Measurements from ENCODE around the gene PSMB3. TPM values are rescaled to one million over a fixed set of nuclear protein-coding genes. Genes with fewer than 3 reads are reported as not detected.
"Not testable (repeated sequence)": the region's sequence is repeated elsewhere in the genome, so short reads cannot be mapped to it uniquely, and the experiment has no call there.

The PSMB3 gene
- total and polyA plus RNA-seq, 9 of the 15 experiments (the other 6 are each of a cell fraction or from before 2014, with no cell fraction given), result 460 to 2,775 (median 574) TPM

DNA sequence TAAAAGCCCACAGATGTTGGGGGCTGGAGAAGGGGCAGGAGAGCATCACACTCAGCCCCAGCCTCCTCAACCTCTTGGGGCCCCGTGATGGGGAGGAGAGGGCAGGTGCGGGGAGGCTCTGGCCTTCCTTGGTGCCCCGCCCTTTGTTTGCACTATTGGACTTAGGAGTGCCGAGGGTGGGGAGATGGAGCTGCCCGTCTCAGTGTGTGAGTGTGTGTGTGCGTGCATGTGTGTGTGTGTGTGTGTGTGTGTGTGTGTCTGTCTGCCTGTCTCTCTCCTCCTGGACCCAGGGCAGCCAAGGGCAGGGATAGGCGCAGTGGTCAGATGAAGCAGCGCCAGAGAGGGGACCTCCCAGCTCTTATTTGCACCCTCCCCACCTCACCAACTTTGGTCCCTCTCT, 26.4 kb upstream of the PSMB3 start:
- POLR2A ChIA-PET, result interaction anchor here (1.3 kb wide), 1 partner anchor 11 kb away, joined by 4 read pairs; no protein-coding TSS in a partner anchor
- WGBS (ENCODE audit: insufficient coverage, low coverage, missing lambda C conversion rate), result 39% methylated on average over 5 of the region's 8 CpGs
- H3K9me1 ChIP-seq (ENCODE audit: control insufficient read depth, insufficient read depth, low read length); H3K4me3 ChIP-seq; H3K9me3 ChIP-seq (replicated peaks; ENCODE audit: control insufficient read depth, insufficient read depth, low read depth, low read length); H3K27me3 ChIP-seq (ENCODE audit: control insufficient read depth in 2 of 2, insufficient read depth in 2 of 2, low read length in 2 of 2); BruUV-seq (replicated peaks); CTCF ChIA-PET (ENCODE audit: low intra/inter-chr PET ratio); H2AFZ ChIP-seq (ENCODE audit: low read depth, low read length); H3K9ac ChIP-seq (ENCODE audit: insufficient read depth in 1 of 2, low read depth in 2 of 2, low read length in 2 of 2); ATAC-seq; H4K20me1 ChIP-seq (replicated peaks; ENCODE audit: control insufficient read depth, insufficient read depth, low read length); H3K27ac ChIP-seq (ENCODE audit: extremely low read depth, low read depth, low read length); H3K4me2 ChIP-seq (ENCODE audit: insufficient read depth, low read length); FAIRE-seq; in situ Hi-C loops (cut with MboI); DNase-seq (ENCODE audit: extremely low read depth in 1 of 4, low spot score in 3 of 4); intact Hi-C loops (cut with micrococcal nuclease); H3K79me2 ChIP-seq (ENCODE audit: control insufficient read depth, insufficient read depth, low read length): not testable (repeated sequence)
- Histone ChIP-seq H3K4me1 (replicated peaks in 1 of 2; ENCODE audit: control insufficient read depth in 2 of 2, insufficient read depth in 2 of 2, low read length in 2 of 2) (peaks cover 32 to 60% of the 10 kb centered on the region in 2 experiments), H3K36me3 (ENCODE audit: control insufficient read depth, insufficient read depth, low read length) (peaks cover 30% of the 10 kb centered on the region; the same call in 2 of the 3 replicates)
- 0 out of 2 replicates have a peak, but pooled peaks have one; percentile 14 for TF ChIP-seq POLR2G (IDR thresholded peaks at IDR 0.05; ENCODE audit: low read depth, low read length)

DNA sequence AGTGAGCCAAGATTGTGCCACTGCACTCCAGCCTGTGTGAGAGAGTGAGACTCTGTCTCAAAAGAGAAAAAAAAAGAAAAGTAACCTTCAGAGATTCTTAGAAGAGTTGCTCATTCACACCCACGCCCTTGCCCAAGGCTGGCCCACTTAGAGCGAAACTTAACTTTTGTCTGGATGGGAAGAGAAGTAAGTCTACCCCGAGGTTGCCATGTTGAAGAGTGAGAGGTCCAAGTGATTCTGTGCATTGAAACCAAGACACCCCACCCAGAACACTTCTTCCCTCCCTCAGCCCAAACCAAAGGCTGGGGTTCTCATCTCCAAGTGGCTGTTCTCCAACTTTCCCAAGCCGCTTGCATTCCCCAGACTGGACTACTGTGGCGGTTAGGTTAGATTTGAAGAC, 24.8 kb upstream of the PSMB3 start:
- DNase-seq (ENCODE audit: extremely low read depth in 1 of 4, low spot score in 3 of 4) (no peak), FAIRE-seq (no peak), ATAC-seq (no peak)
- TF ChIP-seq SAP30 (IDR thresholded peaks at IDR 0.05; ENCODE audit: borderline replicate concordance, insufficient read depth, low read depth, low read length, poor library complexity, severe bottlenecking), result no peak
- TF ChIP-seq, protein P1, sequence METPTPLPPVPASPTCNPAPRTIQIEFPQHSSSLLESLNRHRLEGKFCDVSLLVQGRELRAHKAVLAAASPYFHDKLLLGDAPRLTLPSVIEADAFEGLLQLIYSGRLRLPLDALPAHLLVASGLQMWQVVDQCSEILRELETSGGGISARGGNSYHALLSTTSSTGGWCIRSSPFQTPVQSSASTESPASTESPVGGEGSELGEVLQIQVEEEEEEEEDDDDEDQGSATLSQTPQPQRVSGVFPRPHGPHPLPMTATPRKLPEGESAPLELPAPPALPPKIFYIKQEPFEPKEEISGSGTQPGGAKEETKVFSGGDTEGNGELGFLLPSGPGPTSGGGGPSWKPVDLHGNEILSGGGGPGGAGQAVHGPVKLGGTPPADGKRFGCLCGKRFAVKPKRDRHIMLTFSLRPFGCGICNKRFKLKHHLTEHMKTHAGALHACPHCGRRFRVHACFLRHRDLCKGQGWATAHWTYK (CRISPR knock-in tag; IDR thresholded peaks at IDR 0.05), result no peak
- TF ChIP-seq POLR2H (tag; IDR thresholded peaks at IDR 0.05; ENCODE audit: low read depth), result no peak
- no peak for TF ChIP-seq HIVEP1 (CRISPR knock-in tag; IDR thresholded peaks at IDR 0.05)
- TF ChIP-seq ZFP36 (IDR thresholded peaks at IDR 0.05; ENCODE audit: low read depth, low read length, partially characterized antibody), result no peak
- no peak for TF ChIP-seq BCL6 (CRISPR knock-in tag; IDR thresholded peaks at IDR 0.05)
- TF ChIP-seq SETDB1 (IDR thresholded peaks at IDR 0.05; ENCODE audit: low read length), result no peak
- TF ChIP-seq, protein P2, sequence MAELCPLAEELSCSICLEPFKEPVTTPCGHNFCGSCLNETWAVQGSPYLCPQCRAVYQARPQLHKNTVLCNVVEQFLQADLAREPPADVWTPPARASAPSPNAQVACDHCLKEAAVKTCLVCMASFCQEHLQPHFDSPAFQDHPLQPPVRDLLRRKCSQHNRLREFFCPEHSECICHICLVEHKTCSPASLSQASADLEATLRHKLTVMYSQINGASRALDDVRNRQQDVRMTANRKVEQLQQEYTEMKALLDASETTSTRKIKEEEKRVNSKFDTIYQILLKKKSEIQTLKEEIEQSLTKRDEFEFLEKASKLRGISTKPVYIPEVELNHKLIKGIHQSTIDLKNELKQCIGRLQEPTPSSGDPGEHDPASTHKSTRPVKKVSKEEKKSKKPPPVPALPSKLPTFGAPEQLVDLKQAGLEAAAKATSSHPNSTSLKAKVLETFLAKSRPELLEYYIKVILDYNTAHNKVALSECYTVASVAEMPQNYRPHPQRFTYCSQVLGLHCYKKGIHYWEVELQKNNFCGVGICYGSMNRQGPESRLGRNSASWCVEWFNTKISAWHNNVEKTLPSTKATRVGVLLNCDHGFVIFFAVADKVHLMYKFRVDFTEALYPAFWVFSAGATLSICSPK (IDR thresholded peaks at IDR 0.05; ENCODE audit: borderline replicate concordance), result no peak
- no peak for TF ChIP-seq DIDO1 (tag; IDR thresholded peaks at IDR 0.05; ENCODE audit: low read depth)
- Histone ChIP-seq H3K9me3 (replicated peaks; ENCODE audit: control insufficient read depth, insufficient read depth, low read depth, low read length) (no peaks in the 10 kb centered on the region), H3K36me3 (ENCODE audit: control insufficient read depth, insufficient read depth, low read length) (peaks cover 30% of the 10 kb centered on the region; the same call in 2 of the 3 replicates), H3K4me1 (replicated peaks in 1 of 2; ENCODE audit: control insufficient read depth in 2 of 2, insufficient read depth in 2 of 2, low read length in 2 of 2) (peaks cover 45 to 70% of the 10 kb centered on the region in 2 experiments), H3K4me2 (ENCODE audit: insufficient read depth, low read length) (peak overlapping the region; percentile 0; the same call in 1 of the 2 replicates), H3K27me3 (ENCODE audit: control insufficient read depth in 2 of 2, insufficient read depth in 2 of 2, low read length in 2 of 2) (no peaks in the 10 kb centered on the region), H3K9me1 (ENCODE audit: control insufficient read depth, insufficient read depth, low read length) (peaks cover 3% of the 10 kb centered on the region), H3K79me2 (ENCODE audit: control insufficient read depth, insufficient read depth, low read length) (peaks cover 24% of the 10 kb centered on the region), H3K9ac (ENCODE audit: insufficient read depth in 1 of 2, low read depth in 2 of 2, low read length in 2 of 2) (peak overlapping the region in 1 of 2 experiments; percentile 84; a peak in 1 of 4 replicates), H3K4me3 (no peak overlapping the region), H4K20me1 (replicated peaks; ENCODE audit: control insufficient read depth, insufficient read depth, low read length) (no peaks in the 10 kb centered on the region), H3K27ac (ENCODE audit: extremely low read depth, low read depth, low read length) (no peak overlapping the region), H2AFZ (ENCODE audit: low read depth, low read length) (no peak overlapping the region)
- no TSS peak for BruUV-seq (replicated peaks)
- 69% methylated on average over 5 of the region's 5 CpGs for WGBS (ENCODE audit: insufficient coverage, low coverage, missing lambda C conversion rate)
- ChIA-PET POLR2A (interaction anchor here (0.9 to 2.4 kb wide), 10 partner anchors 9 to 142 kb away, joined by 3 to 13 read pairs (median 6); partner anchors contain the start of genes LASP1 and MLLT6), CTCF (ENCODE audit: low intra/inter-chr PET ratio) (no interaction called here)
- in situ Hi-C loops (cut with MboI) (no loop called here), intact Hi-C loops (cut with micrococcal nuclease) (no loop called here)

All from K562 (cell line).